SK-N-SH treated with all-trans-retinoic acid at 6 μM for 48 hours (cell line): ENCODE measurements around the gene TRABD2A.

ENCODE experiments used
- ATAC-seq: fragments of 200-7000 bp; cut with Tn5 transposase; 3 replicates; pipeline ENCODE4 v1.9.1; 2020; ENCODE audit warnings: mild to moderate bottlenecking, moderate library complexity
- ARNTL ChIP-seq: fragments of 450-650 bp; formaldehyde crosslinking; IDR thresholded peaks from 2 replicates; pipeline ENCODE4 v1.5.0; 2020; ENCODE audit warnings: low read depth, mild to moderate bottlenecking, moderate library complexity, borderline replicate concordance
- BACH2 ChIP-seq: fragments of 250-450 bp; sonication (Bioruptor Pico); IDR thresholded peaks from 2 replicates; pipeline ENCODE4 v1.9.0; 2021; ENCODE audit warnings: mild to moderate bottlenecking, borderline replicate concordance
- CSDC2 ChIP-seq: fragments of 250-450 bp; sonication (Bioruptor Pico); IDR thresholded peaks from 2 replicates; pipeline ENCODE4 v1.5.0; 2020; ENCODE audit warnings: mild to moderate bottlenecking, moderate library complexity
- ESRRG ChIP-seq: fragments of 250-450 bp; sonication (Bioruptor Pico); IDR thresholded peaks from 2 replicates; pipeline ENCODE4 v1.6.1; 2021; ENCODE audit warnings: mild to moderate bottlenecking
- GLIS3 ChIP-seq: fragments of 250-450 bp; sonication (Bioruptor Pico); IDR thresholded peaks from 2 replicates; pipeline ENCODE4 v1.5.0; 2020; ENCODE audit warnings: mild to moderate bottlenecking, moderate library complexity
- ISL1 ChIP-seq: fragments of 250-450 bp; sonication (Bioruptor Pico); IDR thresholded peaks from 2 replicates; pipeline ENCODE4 v2.1.2; 2022; ENCODE audit warnings: mild to moderate bottlenecking, moderate library complexity
- OSR1 ChIP-seq: fragments of 250-450 bp; sonication (Bioruptor Pico); IDR thresholded peaks from 2 replicates; pipeline ENCODE4 v1.8.0; 2022; ENCODE audit warnings: moderate library complexity, mild to moderate bottlenecking, inconsistent platforms
- PPARA ChIP-seq: fragments of 250-450 bp; sonication (Bioruptor Pico); IDR thresholded peaks from 2 replicates; pipeline ENCODE4 v1.5.0; 2020; ENCODE audit warnings: mild to moderate bottlenecking, borderline replicate concordance
- SNAI2 ChIP-seq: fragments of 250-450 bp; sonication (Bioruptor Pico); IDR thresholded peaks from 2 replicates; pipeline ENCODE4 v1.5.0; 2020; ENCODE audit warnings: mild to moderate bottlenecking, moderate library complexity
- TCF4 ChIP-seq: fragments of 250-450 bp; sonication (Bioruptor Pico); IDR thresholded peaks from 2 replicates; pipeline ENCODE4 v1.8.0; 2021; ENCODE audit warnings: mild to moderate bottlenecking, moderate library complexity, borderline replicate concordance
- TOX ChIP-seq: fragments of 250-450 bp; sonication (Bioruptor Pico); IDR thresholded peaks from 2 replicates; pipeline ENCODE4 v1.8.0; 2021; ENCODE audit warnings: mild to moderate bottlenecking, moderate library complexity, borderline replicate concordance
- ZC3H10 ChIP-seq: fragments of 250-450 bp; sonication (Bioruptor Pico); IDR thresholded peaks from 2 replicates; pipeline ENCODE4 v1.5.1; 2021; ENCODE audit warnings: mild to moderate bottlenecking, moderate library complexity
- ZFP3 ChIP-seq: fragments of 250-450 bp; sonication (Bioruptor Pico); IDR thresholded peaks from 2 replicates; pipeline ENCODE4 v1.5.0; 2020; ENCODE audit warnings: mild to moderate bottlenecking, moderate library complexity
- ZFP30 ChIP-seq: fragments of 450-650 bp; formaldehyde crosslinking; IDR thresholded peaks from 2 replicates; pipeline ENCODE4 v1.5.0; 2022; ENCODE audit warnings: mild to moderate bottlenecking, moderate library complexity
- ZNF8 ChIP-seq: fragments of 450-650 bp; formaldehyde crosslinking; IDR thresholded peaks from 2 replicates; pipeline ENCODE4 v1.5.0; 2020; ENCODE audit warnings: mild to moderate bottlenecking, moderate library complexity
- TF ChIP-seq, protein P1 (sequence below): fragments of 250-450 bp; sonication (Bioruptor Pico); IDR thresholded peaks from 2 replicates; pipeline ENCODE4 v1.5.1; 2021; ENCODE audit warnings: mild to moderate bottlenecking, moderate library complexity
- TF ChIP-seq, protein P2 (sequence below): fragments of 250-450 bp; sonication (Bioruptor Pico); IDR thresholded peaks from 2 replicates; pipeline ENCODE4 v1.5.0; 2020; ENCODE audit warnings: mild to moderate bottlenecking, moderate library complexity
- TF ChIP-seq, protein P3 (sequence below): fragments of 250-450 bp; sonication (Bioruptor Pico); IDR thresholded peaks from 2 replicates; pipeline ENCODE4 v1.8.0; 2020; ENCODE audit warnings: mild to moderate bottlenecking, moderate library complexity, borderline replicate concordance

Gene TRABD2A

DNA sequence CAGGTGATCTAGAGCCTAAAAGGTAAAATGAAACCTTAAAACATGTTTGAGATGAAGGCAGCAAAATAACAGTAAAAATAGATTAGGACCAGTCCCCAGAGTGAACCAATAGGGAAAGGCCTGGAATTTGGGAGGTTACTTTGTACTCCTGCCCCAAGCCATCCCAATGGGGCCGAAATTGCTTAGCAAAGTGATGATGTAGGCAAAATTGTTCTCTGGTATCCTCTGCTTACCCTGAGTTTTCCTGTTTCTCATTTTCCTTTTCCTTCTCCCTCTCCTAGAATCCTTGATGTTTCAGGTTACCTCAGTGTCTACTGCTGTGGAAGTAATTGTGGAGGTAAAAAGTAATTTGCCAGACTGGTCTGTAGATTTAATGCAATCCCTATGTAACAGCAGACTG is 92.9 kb downstream of the TRABD2A start (continued):
- TF ChIP-seq, protein P1, sequence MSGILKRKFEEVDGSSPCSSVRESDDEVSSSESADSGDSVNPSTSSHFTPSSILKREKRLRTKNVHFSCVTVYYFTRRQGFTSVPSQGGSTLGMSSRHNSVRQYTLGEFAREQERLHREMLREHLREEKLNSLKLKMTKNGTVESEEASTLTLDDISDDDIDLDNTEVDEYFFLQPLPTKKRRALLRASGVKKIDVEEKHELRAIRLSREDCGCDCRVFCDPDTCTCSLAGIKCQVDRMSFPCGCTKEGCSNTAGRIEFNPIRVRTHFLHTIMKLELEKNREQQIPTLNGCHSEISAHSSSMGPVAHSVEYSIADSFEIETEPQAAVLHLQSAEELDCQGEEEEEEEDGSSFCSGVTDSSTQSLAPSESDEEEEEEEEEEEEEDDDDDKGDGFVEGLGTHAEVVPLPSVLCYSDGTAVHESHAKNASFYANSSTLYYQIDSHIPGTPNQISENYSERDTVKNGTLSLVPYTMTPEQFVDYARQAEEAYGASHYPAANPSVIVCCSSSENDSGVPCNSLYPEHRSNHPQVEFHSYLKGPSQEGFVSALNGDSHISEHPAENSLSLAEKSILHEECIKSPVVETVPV (CRISPR knock-in tag), result no peak
- TF ChIP-seq ZFP3 (CRISPR knock-in tag) (no peak), TOX (CRISPR knock-in tag) (no peak)

DNA sequence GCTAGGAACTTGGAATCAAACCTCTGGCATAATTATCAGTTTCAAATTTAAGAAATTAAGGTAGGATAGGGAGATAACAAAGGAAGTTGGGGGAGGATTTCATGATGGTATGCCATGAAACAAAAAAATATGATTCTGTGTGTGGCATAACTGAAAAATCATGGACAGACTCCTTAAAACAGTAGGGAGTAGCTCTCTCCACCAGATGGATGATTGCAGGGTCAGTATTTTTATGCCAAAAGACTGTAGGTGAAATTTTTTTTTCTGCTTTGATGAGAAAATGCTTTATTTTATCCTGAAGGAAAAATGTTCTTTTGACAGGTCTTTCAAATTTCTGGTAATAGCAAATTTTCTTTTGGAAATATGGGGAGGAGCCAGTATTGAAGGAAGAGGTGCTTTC is 94.3 kb downstream of the TRABD2A start:
- TF ChIP-seq ZC3H10 (CRISPR knock-in tag), result no peak
- TF ChIP-seq, all 23 proteins: peak for 0
- no peak for ATAC-seq

DNA sequence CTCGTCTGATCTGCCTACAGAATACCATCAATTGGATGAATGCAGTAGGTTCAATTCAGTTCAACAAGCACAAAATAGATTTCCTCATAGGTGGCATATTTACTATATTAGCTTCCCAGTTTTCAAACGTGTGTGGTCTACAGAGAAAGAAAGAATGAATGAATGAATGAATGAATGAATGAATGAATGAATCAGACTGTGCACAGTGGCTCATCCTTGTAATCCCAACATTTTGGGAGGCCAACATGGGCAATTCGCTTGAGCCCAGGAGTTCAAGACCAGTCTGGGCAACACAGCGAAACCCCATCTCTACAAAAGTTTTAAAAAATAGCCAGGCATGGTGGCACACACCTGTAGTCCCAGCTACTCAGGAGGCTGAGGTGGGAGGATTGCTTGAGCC is 94.9 kb downstream of the TRABD2A start:
- TF ChIP-seq, protein P2, sequence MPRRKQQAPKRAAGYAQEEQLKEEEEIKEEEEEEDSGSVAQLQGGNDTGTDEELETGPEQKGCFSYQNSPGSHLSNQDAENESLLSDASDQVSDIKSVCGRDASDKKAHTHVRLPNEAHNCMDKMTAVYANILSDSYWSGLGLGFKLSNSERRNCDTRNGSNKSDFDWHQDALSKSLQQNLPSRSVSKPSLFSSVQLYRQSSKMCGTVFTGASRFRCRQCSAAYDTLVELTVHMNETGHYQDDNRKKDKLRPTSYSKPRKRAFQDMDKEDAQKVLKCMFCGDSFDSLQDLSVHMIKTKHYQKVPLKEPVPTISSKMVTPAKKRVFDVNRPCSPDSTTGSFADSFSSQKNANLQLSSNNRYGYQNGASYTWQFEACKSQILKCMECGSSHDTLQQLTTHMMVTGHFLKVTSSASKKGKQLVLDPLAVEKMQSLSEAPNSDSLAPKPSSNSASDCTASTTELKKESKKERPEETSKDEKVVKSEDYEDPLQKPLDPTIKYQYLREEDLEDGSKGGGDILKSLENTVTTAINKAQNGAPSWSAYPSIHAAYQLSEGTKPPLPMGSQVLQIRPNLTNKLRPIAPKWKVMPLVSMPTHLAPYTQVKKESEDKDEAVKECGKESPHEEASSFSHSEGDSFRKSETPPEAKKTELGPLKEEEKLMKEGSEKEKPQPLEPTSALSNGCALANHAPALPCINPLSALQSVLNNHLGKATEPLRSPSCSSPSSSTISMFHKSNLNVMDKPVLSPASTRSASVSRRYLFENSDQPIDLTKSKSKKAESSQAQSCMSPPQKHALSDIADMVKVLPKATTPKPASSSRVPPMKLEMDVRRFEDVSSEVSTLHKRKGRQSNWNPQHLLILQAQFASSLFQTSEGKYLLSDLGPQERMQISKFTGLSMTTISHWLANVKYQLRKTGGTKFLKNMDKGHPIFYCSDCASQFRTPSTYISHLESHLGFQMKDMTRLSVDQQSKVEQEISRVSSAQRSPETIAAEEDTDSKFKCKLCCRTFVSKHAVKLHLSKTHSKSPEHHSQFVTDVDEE, result no peak
- TF ChIP-seq PPARA (CRISPR knock-in tag) (no peak), SNAI2 (CRISPR knock-in tag) (no peak), ISL1 (CRISPR knock-in tag) (no peak), ZC3H10 (CRISPR knock-in tag) (no peak), ESRRG (CRISPR knock-in tag) (no peak), ARNTL (CRISPR knock-in tag) (no peak), BACH2 (CRISPR knock-in tag) (no peak), ZFP3 (CRISPR knock-in tag) (no peak), CSDC2 (CRISPR knock-in tag) (no peak), ZNF8 (CRISPR knock-in tag) (no peak), OSR1 (no peak), GLIS3 (CRISPR knock-in tag) (no peak)
- TF ChIP-seq, protein P1 (CRISPR knock-in tag), result no peak
- TF ChIP-seq, protein P3, sequence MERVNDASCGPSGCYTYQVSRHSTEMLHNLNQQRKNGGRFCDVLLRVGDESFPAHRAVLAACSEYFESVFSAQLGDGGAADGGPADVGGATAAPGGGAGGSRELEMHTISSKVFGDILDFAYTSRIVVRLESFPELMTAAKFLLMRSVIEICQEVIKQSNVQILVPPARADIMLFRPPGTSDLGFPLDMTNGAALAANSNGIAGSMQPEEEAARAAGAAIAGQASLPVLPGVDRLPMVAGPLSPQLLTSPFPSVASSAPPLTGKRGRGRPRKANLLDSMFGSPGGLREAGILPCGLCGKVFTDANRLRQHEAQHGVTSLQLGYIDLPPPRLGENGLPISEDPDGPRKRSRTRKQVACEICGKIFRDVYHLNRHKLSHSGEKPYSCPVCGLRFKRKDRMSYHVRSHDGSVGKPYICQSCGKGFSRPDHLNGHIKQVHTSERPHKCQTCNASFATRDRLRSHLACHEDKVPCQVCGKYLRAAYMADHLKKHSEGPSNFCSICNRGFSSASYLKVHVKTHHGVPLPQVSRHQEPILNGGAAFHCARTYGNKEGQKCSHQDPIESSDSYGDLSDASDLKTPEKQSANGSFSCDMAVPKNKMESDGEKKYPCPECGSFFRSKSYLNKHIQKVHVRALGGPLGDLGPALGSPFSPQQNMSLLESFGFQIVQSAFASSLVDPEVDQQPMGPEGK (CRISPR knock-in tag), result no peak
- ATAC-seq, result no peak

DNA sequence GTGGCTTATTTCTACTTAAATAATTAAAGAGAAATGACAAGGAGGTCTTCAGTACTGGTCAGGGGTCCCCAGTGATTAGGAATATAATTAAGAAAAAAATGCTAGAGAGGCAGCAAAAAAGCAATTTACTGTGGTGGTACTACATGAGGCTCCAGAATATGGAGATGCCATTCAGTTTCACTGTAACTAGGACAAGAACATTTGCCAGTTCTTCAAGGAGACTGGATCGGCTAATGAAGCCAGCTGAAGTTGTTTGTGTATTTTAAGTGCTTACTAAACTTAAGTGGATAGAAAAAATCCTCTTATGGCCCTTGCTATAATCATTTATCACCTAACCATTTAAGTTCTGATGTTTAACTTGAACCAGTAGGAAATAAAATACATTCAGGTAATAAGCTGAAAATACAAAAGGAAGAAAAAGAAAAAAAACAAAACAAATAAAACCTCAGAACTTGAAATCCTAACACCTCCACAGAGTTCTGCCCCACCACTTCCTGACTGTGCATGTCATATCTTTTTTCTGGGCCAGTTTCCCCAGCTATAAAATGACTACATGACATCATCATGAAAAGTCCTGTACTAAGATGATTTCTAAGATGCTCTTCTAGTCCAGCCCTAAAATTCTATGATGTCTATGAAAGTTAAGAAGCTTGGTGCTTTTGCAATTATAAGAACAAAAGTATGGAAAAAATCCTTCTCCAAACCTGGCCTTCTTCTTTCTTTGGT is 98.0 kb downstream of the TRABD2A start:
- no peak for ATAC-seq
- TF ChIP-seq TCF4 (no peak), CSDC2 (CRISPR knock-in tag) (no peak)
- TF ChIP-seq, all 23 proteins: peak for 0

DNA sequence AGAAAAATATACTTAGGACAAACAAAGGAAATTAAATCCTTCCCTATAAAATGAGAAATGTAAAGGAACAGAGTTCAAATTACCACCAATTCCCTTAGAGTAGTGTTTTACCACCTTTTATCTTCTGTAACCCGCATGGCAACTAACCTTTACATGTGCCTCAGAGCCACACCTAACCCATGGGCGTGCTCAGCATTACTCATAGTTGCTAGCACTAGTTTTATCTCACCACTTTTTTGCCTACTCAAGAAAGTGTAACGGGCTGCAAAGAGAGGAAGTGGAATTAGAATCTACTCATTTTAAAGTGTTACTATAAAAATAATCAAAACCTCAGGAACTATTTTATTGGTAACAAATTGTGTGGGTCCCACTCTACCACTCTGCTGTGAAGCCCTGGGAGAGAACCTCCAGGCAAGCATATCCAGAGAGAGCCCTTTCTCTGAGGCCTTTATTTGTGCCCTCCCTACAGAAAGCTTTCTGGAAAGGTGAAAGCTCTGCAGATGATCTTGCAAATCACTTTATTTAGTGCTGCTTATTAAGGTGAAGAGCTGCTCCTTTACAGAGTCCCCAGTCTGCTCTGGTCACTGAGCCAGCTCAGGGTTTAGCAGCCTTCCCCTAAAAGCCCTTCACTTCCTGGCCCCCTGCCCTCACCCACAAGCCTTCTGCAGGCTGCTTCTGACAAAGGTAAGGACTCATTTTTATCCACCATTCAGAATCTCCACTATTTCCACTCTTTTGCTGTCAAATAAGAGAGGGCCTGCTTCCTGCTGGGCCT is 98.8 kb downstream of the TRABD2A start:
- ATAC-seq, result no peak
- TF ChIP-seq ZC3H10 (CRISPR knock-in tag) (no peak), ZFP30 (CRISPR knock-in tag) (no peak), ZFP3 (CRISPR knock-in tag) (no peak), BACH2 (CRISPR knock-in tag) (no peak)
